ENCODE measurements around the gene NFIX. TPM values are rescaled to one million over a fixed set of nuclear protein-coding genes. Genes with fewer than 3 reads are reported as not detected.

NFIX gene
- total and polyA plus RNA-seq, 12 donors, result 1.3 to 72.8 (median 28.6) TPM

DNA sequence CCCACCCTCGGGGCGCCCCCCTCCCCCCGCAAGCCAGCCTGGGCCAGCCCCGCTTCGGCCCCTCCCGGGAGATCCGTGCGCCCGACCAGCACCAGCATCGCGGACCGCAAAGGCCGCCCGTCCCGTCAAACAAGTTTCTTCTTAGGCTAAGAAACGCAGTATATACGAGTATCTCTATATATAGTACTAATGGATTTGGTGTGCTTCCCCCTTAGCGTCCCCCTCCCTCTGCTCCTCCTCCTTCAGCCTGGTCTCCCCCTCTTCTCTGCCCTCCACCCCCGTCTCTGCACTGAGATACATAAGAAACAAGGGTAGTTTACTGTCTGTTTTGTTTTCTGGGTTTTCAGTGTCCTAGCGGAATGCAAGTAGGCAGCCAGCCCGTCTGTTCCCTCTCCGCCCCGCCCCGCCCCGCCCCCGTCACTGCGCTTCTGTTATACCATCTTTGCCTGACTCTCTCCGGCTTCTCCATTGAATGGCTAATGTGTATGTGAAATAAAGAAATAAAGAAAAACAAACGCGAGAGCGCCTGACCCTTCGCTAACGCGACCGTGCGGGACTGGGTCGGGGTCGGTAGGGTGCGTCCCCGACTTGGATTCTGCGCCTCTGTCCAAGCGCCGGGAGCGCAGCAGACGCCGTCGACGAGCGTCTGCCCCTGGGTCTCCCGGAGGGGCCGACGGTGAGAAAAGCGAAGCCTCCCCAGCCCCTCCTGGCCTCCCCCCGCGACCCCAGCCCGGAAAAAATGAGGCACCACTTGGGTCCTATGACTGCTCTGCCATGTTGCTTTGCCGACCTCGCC, 103.2 kb downstream of the NFIX start:
- H3K4me3 ChIP-seq, result peak overlapping the region in 1 of 4 donors; percentile 48
- TF ChIP-seq, protein P1, sequence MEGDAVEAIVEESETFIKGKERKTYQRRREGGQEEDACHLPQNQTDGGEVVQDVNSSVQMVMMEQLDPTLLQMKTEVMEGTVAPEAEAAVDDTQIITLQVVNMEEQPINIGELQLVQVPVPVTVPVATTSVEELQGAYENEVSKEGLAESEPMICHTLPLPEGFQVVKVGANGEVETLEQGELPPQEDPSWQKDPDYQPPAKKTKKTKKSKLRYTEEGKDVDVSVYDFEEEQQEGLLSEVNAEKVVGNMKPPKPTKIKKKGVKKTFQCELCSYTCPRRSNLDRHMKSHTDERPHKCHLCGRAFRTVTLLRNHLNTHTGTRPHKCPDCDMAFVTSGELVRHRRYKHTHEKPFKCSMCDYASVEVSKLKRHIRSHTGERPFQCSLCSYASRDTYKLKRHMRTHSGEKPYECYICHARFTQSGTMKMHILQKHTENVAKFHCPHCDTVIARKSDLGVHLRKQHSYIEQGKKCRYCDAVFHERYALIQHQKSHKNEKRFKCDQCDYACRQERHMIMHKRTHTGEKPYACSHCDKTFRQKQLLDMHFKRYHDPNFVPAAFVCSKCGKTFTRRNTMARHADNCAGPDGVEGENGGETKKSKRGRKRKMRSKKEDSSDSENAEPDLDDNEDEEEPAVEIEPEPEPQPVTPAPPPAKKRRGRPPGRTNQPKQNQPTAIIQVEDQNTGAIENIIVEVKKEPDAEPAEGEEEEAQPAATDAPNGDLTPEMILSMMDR (IDR thresholded peaks at IDR 0.05), result no peak
- no peak for TF ChIP-seq POLR2A (IDR thresholded peaks at IDR 0.05)
- no peaks in the 10 kb centered on the region for H3K36me3 ChIP-seq (replicated peaks in 1 of 2)
- no peaks in the 10 kb centered on the region for H3K9me3 ChIP-seq (replicated peaks in 1 of 3)
- peaks cover 19 to 34% of the 10 kb centered on the region in 2 donors for H3K4me1 ChIP-seq (replicated peaks in 1 of 2)
- H3K27me3 ChIP-seq, result peaks cover 8% of the 10 kb centered on the region
- 4 to 10% (median 5%) methylated on average over 30 to 58 of the region's 58 CpGs for WGBS, 4 donors
- peak overlapping the region in 4 of 5 donors; percentile 37 to 93 (median 70) for H3K27ac ChIP-seq
- DNase-seq, result no peak
- intact Hi-C loops (cut with DNase I), result no loop called here

DNA sequence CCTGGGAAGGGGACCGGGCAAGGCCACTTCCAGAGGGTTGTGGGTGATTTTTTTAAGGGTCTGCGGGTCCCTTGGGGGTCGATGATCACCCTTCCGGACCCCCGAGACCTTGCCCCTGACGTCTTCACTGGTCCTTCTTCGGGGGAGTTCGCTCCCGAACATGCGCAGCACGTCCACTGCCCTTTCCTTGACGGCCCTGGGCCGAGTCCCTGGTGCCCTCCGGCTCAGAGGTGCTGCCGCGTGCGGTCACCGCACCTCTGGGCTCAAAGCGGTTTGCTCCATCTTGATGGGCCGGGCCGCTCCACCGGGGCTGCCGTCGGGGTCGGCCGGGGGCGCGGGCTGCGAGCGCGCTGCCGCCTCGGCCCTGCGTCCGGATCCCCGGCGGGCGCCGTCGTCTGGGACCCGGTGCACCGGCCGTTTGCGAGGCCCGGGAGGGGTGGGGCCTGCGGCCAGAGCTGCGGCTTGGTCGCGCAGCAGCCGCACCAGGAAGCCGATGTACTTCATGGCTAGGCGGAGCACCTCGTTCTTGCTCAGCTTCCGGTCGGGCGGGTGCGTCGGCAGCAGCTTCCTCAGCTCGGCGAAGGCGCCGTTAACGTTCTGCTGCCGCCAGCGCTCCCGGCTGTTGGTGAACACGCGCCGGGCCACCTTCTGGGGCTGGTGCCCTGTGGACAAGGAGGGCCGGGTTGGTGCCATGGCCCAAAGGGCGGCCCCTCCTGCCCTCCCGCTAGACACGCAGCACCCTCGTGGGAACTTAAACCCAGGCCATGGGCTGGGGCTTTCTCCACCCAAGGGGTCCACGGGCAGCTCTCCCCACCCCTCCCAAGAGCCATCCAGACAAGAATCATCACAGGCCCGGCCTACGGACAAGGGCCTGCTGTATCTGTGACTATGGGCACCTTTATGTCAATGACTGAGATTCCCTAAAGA, 104.1 kb downstream of the NFIX start:
- Histone ChIP-seq H3K27ac (peak overlapping the region in 4 of 5 donors; percentile 37 to 93 (median 70)), H3K36me3 (replicated peaks in 1 of 2) (no peaks in the 10 kb centered on the region), H3K27me3 (peaks cover 8% of the 10 kb centered on the region), H3K9me3 (replicated peaks in 1 of 3) (no peaks in the 10 kb centered on the region), H3K4me1 (replicated peaks in 1 of 2) (peaks cover 19 to 35% of the 10 kb centered on the region in 2 donors), H3K4me3 (peak overlapping the region in 1 of 4 donors; percentile 48)
- intact Hi-C loops (cut with DNase I), result no loop called here
- no peak for TF ChIP-seq POLR2A (IDR thresholded peaks at IDR 0.05)
- TF ChIP-seq, protein P1 (IDR thresholded peaks at IDR 0.05), result no peak
- peak in 4 of 7 donors; percentile 44 to 76 (median 67) for DNase-seq
- 20 to 29% (median 25%) methylated on average over 31 to 77 of the region's 77 CpGs; no CpG with 5 or more reads in 1 of the 4 donors for WGBS, 4 donors

- Histone ChIP-seq H3K9me3 (replicated peaks in 1 of 3) (no peaks in the 10 kb centered on the region), H3K4me3 (peak overlapping the region in 1 of 4 donors; percentile 48), H3K36me3 (replicated peaks in 1 of 2) (no peaks in the 10 kb centered on the region), H3K4me1 (replicated peaks in 1 of 2) (peaks cover 19 to 35% of the 10 kb centered on the region in 2 donors), H3K27me3 (peaks cover 8% of the 10 kb centered on the region), H3K27ac (peak overlapping the region in 4 of 5 donors; percentile 37 to 93 (median 70))
- no peak for DNase-seq
- TF ChIP-seq, protein P1 (IDR thresholded peaks at IDR 0.05), result no peak
- TF ChIP-seq POLR2A (IDR thresholded peaks at IDR 0.05), result no peak
- intact Hi-C loops (cut with DNase I), result no loop called here
- 67 to 74% (median 73%) methylated on average over 5 to 12 of the region's 12 CpGs for WGBS, 4 donors
Observed at GRCh38 chr19:13100031-13100588, 104.8 kb downstream of the NFIX start.

Data from adrenal gland (tissue), 12 donors.